Measurements from ENCODE around the gene TOM1L2.
"Not testable (repeated sequence)": the region's sequence is repeated elsewhere in the genome, so short reads cannot be mapped to it uniquely, and the experiment has no call there.

The TOM1L2 gene

GRCh38 chr17:17970699-17971430 lies 1.3 kb downstream of the TOM1L2 start:
- DNase-seq (ENCODE audit: low read depth) = no peak

GRCh38 chr17:17966399-17966798 lies 5.8 kb downstream of the TOM1L2 start:
- no peak for DNase-seq (ENCODE audit: low read depth)

- DNase-seq (ENCODE audit: low read depth) = no peak
These were observed 7.0 kb downstream of the TOM1L2 start for GRCh38 chr17:17965152-17965721.

- DNase-seq (ENCODE audit: low read depth) = no peak
These were observed 7.5 kb downstream of the TOM1L2 start for GRCh38 chr17:17964710-17965109.

- no peak for DNase-seq (ENCODE audit: low read depth)
These were observed 8.3 kb downstream of the TOM1L2 start for GRCh38 chr17:17963694-17964436.

- no peak for DNase-seq (ENCODE audit: low read depth)
These were observed 9.1 kb downstream of the TOM1L2 start for GRCh38 chr17:17963066-17963465.

GRCh38 chr17:17960500-17961030 lies 11.6 kb downstream of the TOM1L2 start:
- DNase-seq (ENCODE audit: low read depth) = no peak

- no peak for DNase-seq (ENCODE audit: low read depth)
These were observed 12.5 kb downstream of the TOM1L2 start for GRCh38 chr17:17959520-17960361.

- no peak for DNase-seq (ENCODE audit: low read depth)
These were observed 13.2 kb downstream of the TOM1L2 start for GRCh38 chr17:17958982-17959381.

GRCh38 chr17:17957584-17957916 lies 14.7 kb downstream of the TOM1L2 start:
- no peak for DNase-seq (ENCODE audit: low read depth)

GRCh38 chr17:17955790-17956341 lies 16.3 kb downstream of the TOM1L2 start:
- not testable (repeated sequence) for DNase-seq (ENCODE audit: low read depth)

- no peak for DNase-seq (ENCODE audit: low read depth)
These were observed 18.1 kb downstream of the TOM1L2 start for GRCh38 chr17:17954079-17954478.

GRCh38 chr17:17952691-17953090 lies 19.5 kb downstream of the TOM1L2 start:
- DNase-seq (ENCODE audit: low read depth) = no peak

GRCh38 chr17:17951524-17951923 lies 20.7 kb downstream of the TOM1L2 start:
- DNase-seq (ENCODE audit: low read depth) = no peak

- DNase-seq (ENCODE audit: low read depth) = no peak
These were observed 21.4 kb downstream of the TOM1L2 start for GRCh38 chr17:17950806-17951205.

- no peak for DNase-seq (ENCODE audit: low read depth)
These were observed 21.9 kb downstream of the TOM1L2 start for GRCh38 chr17:17950347-17950746.

- DNase-seq (ENCODE audit: low read depth) = no peak
These were observed 24.2 kb downstream of the TOM1L2 start for GRCh38 chr17:17947966-17948365.

- DNase-seq (ENCODE audit: low read depth) = no peak
These were observed 24.9 kb downstream of the TOM1L2 start for GRCh38 chr17:17947309-17947708.

GRCh38 chr17:17946093-17946492 lies 26.1 kb downstream of the TOM1L2 start:
- no peak for DNase-seq (ENCODE audit: low read depth)

- DNase-seq (ENCODE audit: low read depth) = no peak
These were observed 27.5 kb downstream of the TOM1L2 start for GRCh38 chr17:17944743-17945142.

- no peak for DNase-seq (ENCODE audit: low read depth)
These were observed 28.0 kb downstream of the TOM1L2 start for GRCh38 chr17:17944242-17944641.

Measured in stimulated activated CD4-positive, alpha-beta T cell treated with anti-CD3 and anti-CD28 coated beads, Interleukin-2, amount 100 ng/mL, for 4 hours (primary cell).